Stomach smooth muscle (tissue), 2 donors: Measurements from ENCODE around the gene PRICKLE4.

Source experiments
- H3K27ac ChIP-seq: one replicate; pipeline ENCODE4 v1.7.0; 2013; ENCODE audit warnings: mild to moderate bottlenecking, low read length, inconsistent platforms
- H3K27me3 ChIP-seq, 2 donors: one replicate each; pipeline ENCODE4 v1.7.0; 2013; ENCODE audit warnings: low read length in 2 of 2; ENCODE audit not compliant: insufficient read depth in 2 of 2, control insufficient read depth in 1 of 2
- H3K36me3 ChIP-seq, 2 donors: one replicate each; pipeline ENCODE4 v1.7.0; 2013; ENCODE audit warnings: low read length in 2 of 2; ENCODE audit not compliant: control insufficient read depth in 2 of 2, insufficient read depth in 2 of 2
- H3K4me1 ChIP-seq: one replicate; pipeline ENCODE4 v1.7.0; 2013; ENCODE audit warnings: low read length; ENCODE audit not compliant: control insufficient read depth, insufficient read depth
- H3K4me3 ChIP-seq, 2 donors: one replicate each; pipeline ENCODE4 v1.7.0; 2013; ENCODE audit warnings: low read length in 2 of 2
- H3K9ac ChIP-seq, 2 donors: one replicate each; pipeline ENCODE4 v1.7.0; 2013; ENCODE audit warnings: low read length in 2 of 2, mild to moderate bottlenecking in 1 of 2
- H3K9me3 ChIP-seq, 2 donors: one replicate each; pipeline ENCODE4 v1.7.0; 2013; ENCODE audit warnings: low read length in 2 of 2; ENCODE audit not compliant: control insufficient read depth in 2 of 2
- donor health status: healthy.
- donor health status: Pancreatic carcinoma.

PRICKLE4 gene

DNA sequence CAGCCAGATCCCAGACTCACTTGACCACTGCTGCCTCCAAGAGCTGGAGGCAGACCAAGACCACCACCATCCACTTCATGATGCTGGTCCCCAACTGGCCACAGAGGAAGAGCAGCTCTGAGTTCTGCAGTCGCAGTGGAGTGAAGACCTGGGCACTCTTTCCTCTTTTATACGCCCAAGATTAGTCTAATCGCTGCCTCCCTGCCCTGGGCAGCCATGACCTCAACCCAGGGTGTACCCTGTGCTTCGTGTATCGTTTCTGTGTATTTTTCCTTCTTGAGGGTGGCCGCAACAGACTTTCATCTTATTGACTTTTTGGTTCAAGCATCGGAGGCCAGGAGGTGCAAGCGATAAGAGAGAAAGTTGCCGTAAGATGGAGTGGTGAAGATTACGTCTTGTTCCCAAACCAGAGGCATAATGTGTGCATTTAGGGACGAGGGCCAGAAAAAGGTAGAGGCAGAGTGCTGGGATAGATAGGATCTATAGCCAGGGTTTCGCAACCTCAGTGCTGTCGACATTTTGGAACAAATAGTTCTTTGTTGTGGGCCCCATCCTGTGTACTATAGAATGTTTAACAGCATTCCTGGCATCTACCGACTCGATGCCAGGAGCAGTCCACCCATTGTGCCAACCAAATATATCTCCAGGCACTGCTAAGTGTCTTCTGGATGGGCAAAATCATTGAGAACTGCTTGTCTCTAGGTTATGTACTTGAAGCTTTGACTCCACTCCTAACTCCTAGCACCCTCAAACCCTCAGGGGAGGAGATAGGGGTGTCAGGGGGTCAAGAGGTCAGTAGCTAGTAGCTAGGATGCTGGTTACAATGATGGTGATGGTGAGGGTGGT is 33.1 kb upstream of the PRICKLE4 start, which contains the start of gene PGC:
Gene PGC, minus strand, starts transcription at position 142 of the 846 bp plus-strand sequence. Its CDS starts 63 bp downstream, at position 79.
- H3K36me3 ChIP-seq = no peaks in the 10 kb centered on the region
- no peaks in the 10 kb centered on the region for H3K4me1 ChIP-seq
- no peak within 1 kb of the TSS for H3K27ac ChIP-seq
- H3K4me3 ChIP-seq = no peak within 1 kb of the TSS
- H3K27me3 ChIP-seq = no peaks in the 10 kb centered on the region
- no peaks in the 10 kb centered on the region for H3K9me3 ChIP-seq
- no peak within 1 kb of the TSS for H3K9ac ChIP-seq

DNA sequence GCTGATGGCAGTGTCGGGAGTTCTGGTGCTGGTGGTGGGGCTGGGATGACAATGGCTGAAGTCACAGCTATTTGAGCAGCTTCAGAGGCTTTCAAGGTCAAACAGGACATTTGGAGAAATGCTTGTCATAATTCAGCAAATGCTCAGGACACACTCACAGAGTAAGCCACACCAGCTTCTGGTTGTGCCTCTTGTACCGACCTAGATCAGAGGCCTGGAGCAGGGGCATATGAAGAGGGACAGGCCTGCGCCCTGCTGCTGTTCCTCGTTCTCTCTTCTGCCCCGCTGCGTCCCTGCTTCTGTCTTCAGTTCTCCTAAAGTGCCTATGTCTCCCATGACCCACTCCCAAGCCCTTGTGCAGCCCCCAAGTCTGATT is 32.5 kb upstream of the PRICKLE4 start:
- no peaks in the 10 kb centered on the region for H3K9me3 ChIP-seq
- H3K27ac ChIP-seq = no peak overlapping the region
- no peaks in the 10 kb centered on the region for H3K27me3 ChIP-seq

DNA sequence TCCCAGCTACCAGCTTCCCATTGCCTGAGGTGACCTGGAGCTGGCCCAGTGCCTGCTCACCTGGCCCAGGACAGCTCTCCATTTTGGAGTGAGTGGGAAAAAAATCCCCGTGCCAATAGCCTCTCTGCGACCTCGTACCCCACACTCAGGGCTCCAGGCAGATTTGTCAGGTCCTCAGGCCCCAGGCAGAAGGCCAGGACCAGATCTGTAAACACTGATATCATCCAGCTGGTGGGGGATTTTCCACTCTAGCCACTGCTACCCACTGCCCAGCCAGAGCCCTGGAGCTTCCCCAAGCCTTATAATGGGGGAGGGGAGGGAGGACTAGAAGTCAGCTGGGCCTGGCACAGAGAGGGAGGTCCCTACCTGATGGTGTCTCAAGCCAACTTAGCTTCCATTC is 32.0 kb upstream of the PRICKLE4 start:
- H3K36me3 ChIP-seq = no peaks in the 10 kb centered on the region
- no peaks in the 10 kb centered on the region for H3K9me3 ChIP-seq
- H3K9ac ChIP-seq = no peak overlapping the region
- no peaks in the 10 kb centered on the region for H3K4me1 ChIP-seq
- no peak overlapping the region for H3K4me3 ChIP-seq
- no peaks in the 10 kb centered on the region for H3K27me3 ChIP-seq
- H3K27ac ChIP-seq = no peak overlapping the region

More for the DNA sequence above, 32.5 kb upstream of the PRICKLE4 start:
- H3K4me1 ChIP-seq = no peaks in the 10 kb centered on the region
- H3K36me3 ChIP-seq = no peaks in the 10 kb centered on the region
- H3K4me3 ChIP-seq = no peak overlapping the region
- H3K9ac ChIP-seq = no peak overlapping the region

DNA sequence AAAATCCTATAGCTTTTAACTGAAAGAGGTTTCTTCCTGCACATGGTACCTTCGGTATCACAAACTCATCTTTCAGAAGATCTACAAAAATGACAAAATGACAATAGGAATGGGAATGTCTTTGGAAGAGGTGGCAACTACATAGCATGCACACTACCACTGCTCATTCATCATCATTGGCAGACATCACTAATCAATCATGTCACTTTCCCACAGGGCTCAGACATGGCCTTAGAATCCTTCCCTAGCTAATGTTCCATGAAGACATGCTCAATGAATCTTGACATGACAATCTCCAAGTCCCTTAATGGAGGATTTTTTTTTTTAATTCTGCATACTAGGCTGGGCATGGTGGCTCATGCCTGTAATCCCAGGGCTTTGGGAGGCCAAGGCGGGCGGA is 30.2 kb upstream of the PRICKLE4 start:
- Histone ChIP-seq H3K4me3 (no peak overlapping the region), H3K27me3 (no peaks in the 10 kb centered on the region), H3K36me3 (no peaks in the 10 kb centered on the region), H3K27ac (no peak overlapping the region), H3K4me1 (no peaks in the 10 kb centered on the region), H3K9ac (no peak overlapping the region), H3K9me3 (no peaks in the 10 kb centered on the region)

DNA sequence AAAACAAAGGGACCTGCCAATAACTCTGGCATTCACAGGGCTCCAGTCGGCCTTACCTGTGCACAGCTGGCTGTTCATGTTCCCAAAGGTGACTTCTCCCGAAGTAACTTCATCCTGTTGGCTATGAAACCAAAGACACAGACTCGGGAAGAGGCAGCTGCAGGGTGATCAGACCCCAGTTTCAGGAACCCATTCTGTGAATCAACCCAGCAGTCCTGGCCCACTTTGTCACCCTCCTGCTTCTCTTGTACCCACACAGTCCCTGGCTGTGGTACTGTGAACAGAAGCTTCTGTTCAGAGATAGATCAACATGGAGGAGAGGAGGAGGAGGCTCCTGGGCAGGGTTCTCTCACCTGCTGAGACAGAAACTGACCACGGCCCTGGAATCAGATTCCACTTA is 24.7 kb upstream of the PRICKLE4 start:
- H3K36me3 ChIP-seq = no peaks in the 10 kb centered on the region
- no peak overlapping the region for H3K9ac ChIP-seq
- no peak overlapping the region for H3K27ac ChIP-seq
- no peaks in the 10 kb centered on the region for H3K9me3 ChIP-seq
- H3K27me3 ChIP-seq = no peaks in the 10 kb centered on the region
- H3K4me3 ChIP-seq = no peak overlapping the region
- H3K4me1 ChIP-seq = no peaks in the 10 kb centered on the region

DNA sequence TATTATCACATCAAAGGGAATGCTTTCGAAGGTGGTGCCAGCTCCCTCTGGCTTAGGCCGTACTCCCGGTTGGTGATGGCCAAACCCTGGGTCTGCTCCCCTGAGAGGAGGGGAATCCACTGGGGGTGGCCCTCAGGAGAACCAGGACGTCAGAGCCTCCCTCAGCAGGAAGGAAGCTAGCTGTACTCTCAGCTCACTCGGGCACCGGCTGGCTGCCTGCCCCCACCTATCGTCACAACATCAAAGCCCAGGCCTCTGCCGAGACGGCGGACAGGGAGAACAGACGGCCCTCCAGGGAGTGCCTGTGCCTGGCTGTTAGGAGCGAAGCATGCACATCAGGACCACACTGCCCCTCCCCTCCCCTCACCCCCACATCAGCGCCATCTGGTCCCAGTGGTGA is 24.2 kb upstream of the PRICKLE4 start:
- no peaks in the 10 kb centered on the region for H3K9me3 ChIP-seq
- H3K27ac ChIP-seq = no peak overlapping the region
- no peaks in the 10 kb centered on the region for H3K4me1 ChIP-seq
- no peak overlapping the region for H3K4me3 ChIP-seq
- no peaks in the 10 kb centered on the region for H3K36me3 ChIP-seq
- no peak overlapping the region for H3K9ac ChIP-seq
- H3K27me3 ChIP-seq = no peaks in the 10 kb centered on the region

DNA sequence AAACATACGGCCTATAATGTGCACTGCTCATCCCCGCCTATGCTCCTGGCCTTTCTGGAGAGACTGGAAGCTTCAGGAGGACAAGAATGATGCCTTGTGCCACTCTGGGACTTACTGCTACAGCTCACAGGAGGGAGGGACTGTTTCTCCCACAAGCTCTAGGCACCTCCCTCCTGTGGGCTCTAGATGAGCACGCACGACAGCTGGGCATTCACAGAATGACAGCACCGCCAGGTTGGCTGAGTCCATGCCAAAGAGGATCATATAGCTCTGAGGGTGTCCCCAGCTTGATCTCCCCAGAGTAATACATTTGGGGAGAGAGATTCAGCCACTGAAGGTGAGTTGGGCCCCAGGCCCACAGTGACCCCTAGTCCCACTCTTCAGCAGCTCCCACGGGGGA is 23.3 kb upstream of the PRICKLE4 start:
- Histone ChIP-seq H3K9me3 (no peaks in the 10 kb centered on the region), H3K4me1 (no peaks in the 10 kb centered on the region), H3K4me3 (no peak overlapping the region), H3K27ac (no peak overlapping the region), H3K9ac (no peak overlapping the region), H3K27me3 (no peaks in the 10 kb centered on the region), H3K36me3 (no peaks in the 10 kb centered on the region)

DNA sequence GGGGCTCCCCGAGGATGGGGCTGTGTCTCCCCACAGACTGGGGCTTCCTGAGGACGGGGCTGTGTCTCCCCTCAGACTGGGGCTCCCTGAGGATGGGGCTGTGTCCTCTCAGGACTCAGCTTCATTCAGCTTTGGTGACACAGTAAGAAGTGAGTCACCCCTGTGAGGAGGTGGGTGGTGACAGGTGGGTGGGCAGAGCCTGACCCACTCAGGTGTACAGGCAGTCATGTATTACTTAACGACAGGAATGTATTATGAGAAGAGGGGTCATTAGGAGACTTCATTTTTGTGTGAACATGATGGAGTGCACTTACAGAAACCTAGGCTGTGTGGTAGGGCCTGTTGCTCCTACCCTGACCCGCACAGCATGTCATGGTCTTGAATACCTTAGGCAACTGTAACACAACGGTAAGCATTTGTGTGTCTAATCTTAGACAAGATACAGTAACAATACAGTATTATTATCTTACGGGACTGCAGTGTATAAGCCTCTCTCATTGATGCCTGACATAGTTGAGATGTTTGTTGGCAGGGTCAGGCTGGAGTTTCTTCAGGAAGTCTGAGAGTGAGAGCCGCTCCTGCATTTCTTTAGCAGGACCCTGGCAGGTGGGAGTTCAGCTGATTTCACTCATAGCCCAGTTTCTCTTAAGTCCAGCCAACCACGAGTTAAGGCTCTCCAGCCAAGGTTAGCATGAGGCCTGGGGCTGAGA is 22.5 kb upstream of the PRICKLE4 start:
- H3K27me3 ChIP-seq = no peaks in the 10 kb centered on the region
- no peaks in the 10 kb centered on the region for H3K36me3 ChIP-seq
- no peak overlapping the region for H3K4me3 ChIP-seq
- no peak overlapping the region for H3K9ac ChIP-seq
- H3K27ac ChIP-seq = no peak overlapping the region
- H3K9me3 ChIP-seq = no peaks in the 10 kb centered on the region
- H3K4me1 ChIP-seq = no peaks in the 10 kb centered on the region

DNA sequence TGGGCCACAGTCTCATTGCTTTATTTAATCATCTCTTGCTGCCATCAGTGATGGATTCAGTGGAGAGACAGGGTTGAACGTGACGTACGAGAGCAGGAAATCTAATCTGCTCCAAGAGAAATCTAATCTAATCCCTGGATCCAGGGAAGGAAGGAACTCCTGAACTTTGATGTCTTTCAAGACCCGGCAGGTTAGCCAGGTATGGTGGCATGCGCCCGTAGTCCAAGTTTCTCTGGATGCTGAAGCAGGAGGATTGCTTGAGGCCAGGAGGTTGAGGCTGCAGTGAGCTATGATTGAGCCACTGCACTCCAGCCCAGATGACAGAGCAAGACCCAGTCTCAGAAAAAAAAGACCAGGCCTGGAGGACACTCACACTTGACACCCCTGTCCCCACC is 21.9 kb upstream of the PRICKLE4 start:
- H3K9ac ChIP-seq = no peak overlapping the region
- no peak overlapping the region for H3K27ac ChIP-seq
- H3K9me3 ChIP-seq = no peaks in the 10 kb centered on the region
- H3K4me3 ChIP-seq = no peak overlapping the region
- H3K27me3 ChIP-seq = no peaks in the 10 kb centered on the region
- no peaks in the 10 kb centered on the region for H3K36me3 ChIP-seq
- H3K4me1 ChIP-seq = no peaks in the 10 kb centered on the region

DNA sequence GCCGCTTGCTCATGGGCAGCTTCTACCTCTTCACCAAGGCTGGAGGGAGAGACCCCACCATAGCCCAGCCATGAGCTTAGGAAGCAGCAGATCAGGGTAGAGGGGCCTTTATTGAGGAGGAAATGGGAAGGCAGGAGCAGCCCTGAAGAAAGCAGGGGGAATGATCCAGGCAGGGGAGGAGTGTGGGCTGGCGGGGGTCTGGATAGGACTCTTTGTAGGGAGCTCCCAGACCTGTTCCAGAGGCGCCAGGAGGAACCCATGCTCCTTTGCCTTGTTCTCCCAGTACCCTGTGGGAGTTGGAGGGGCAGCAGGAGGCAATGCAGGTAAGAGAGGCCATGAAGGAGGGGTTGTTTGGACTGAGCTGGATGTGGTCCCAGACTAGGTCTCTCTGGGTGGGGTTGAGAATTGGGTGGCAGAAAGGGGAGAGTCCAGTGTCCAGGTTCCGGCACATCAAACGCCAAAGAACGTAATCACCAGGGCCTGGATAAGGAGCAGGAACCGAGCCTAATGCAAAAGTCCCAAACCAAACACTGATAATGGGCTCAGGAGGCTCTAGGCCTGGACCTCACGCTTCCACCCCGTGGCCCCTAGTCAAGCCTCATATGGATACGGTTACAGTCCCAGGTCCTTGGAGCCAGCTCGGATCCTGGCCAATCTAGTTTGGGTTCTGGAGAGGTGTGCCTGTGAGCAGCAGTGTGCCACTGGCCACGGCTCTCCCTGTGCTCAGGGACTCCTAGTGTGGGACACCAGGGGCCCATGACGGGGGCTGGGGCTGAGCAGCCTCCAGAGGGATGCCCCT is 21.3 kb upstream of the PRICKLE4 start:
- Histone ChIP-seq H3K4me1 (no peaks in the 10 kb centered on the region), H3K4me3 (no peak overlapping the region), H3K9ac (no peak overlapping the region), H3K27me3 (no peaks in the 10 kb centered on the region), H3K36me3 (no peaks in the 10 kb centered on the region), H3K9me3 (no peaks in the 10 kb centered on the region), H3K27ac (no peak overlapping the region)
